Endothelial cell of umbilical vein (primary cell): ENCODE data around the gene JAM2.

Experiments
- EZH2 ChIP-seq: IDR thresholded peaks from 2 replicates; pipeline ENCODE4 v1.6.1; 2012; ENCODE audit warnings: borderline replicate concordance, low read depth, mild to moderate bottlenecking, moderate library complexity, low read length, inconsistent platforms; ENCODE audit not compliant: severe bottlenecking
- POLR2A ChIP-seq: IDR thresholded peaks from 2 replicates; pipeline ENCODE4 v1.6.1; 2012; ENCODE audit warnings: low read depth, mild to moderate bottlenecking, control low read depth, low read length
- POLR2AphosphoS5 ChIP-seq: IDR thresholded peaks from 2 replicates; pipeline ENCODE4 v1.6.1; 2012; ENCODE audit warnings: low read depth, mild to moderate bottlenecking, control low read depth, low read length, moderate library complexity; ENCODE audit not compliant: insufficient read depth
- TF ChIP-seq, protein P1 (sequence below), 2 donors: IDR thresholded peaks; 1 replicate in 1 of 2; 2 replicates in 1 of 2; pipeline ENCODE4 v1.5.1; 2011; ENCODE audit warnings: low read length in 2 of 2, mild to moderate bottlenecking in 2 of 2, moderate library complexity in 2 of 2, control low read depth in 1 of 2, inconsistent platforms in 1 of 2, low read depth in 1 of 2; ENCODE audit not compliant: insufficient read depth in 1 of 2; ENCODE audit errors: extremely low read depth in 1 of 2
- TF ChIP-seq, protein P2 (sequence below): IDR thresholded peaks from 2 replicates; pipeline ENCODE4 v1.6.1; 2011; ENCODE audit not compliant: insufficient read depth, insufficient read length

DNA sequence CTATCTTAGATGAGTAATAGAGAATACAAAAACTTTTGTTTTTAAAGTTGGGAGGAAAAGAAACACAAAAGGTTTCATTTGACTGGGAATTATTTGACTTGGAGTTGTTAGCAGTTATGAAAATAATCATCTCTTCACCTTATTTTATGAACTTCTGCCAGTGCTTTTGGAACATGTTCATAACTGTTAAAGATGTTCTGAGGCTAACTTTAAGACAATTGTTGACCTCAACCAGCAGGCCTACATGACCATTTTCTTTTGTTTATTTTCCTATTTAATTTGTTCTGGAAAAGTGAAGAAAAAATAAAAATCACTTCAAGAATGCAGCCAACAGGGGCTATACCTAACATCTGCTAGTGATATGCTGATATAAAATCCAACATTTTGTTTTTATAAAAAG lies 37.4 kb downstream of the JAM2 start:
- TF ChIP-seq, protein P1, sequence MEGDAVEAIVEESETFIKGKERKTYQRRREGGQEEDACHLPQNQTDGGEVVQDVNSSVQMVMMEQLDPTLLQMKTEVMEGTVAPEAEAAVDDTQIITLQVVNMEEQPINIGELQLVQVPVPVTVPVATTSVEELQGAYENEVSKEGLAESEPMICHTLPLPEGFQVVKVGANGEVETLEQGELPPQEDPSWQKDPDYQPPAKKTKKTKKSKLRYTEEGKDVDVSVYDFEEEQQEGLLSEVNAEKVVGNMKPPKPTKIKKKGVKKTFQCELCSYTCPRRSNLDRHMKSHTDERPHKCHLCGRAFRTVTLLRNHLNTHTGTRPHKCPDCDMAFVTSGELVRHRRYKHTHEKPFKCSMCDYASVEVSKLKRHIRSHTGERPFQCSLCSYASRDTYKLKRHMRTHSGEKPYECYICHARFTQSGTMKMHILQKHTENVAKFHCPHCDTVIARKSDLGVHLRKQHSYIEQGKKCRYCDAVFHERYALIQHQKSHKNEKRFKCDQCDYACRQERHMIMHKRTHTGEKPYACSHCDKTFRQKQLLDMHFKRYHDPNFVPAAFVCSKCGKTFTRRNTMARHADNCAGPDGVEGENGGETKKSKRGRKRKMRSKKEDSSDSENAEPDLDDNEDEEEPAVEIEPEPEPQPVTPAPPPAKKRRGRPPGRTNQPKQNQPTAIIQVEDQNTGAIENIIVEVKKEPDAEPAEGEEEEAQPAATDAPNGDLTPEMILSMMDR (IDR thresholded peaks at IDR 0.05; ENCODE audit: extremely low read depth in 1 of 2, insufficient read depth in 1 of 2, low read depth in 1 of 2, low read length in 2 of 2): no peak
- TF ChIP-seq, protein P2, sequence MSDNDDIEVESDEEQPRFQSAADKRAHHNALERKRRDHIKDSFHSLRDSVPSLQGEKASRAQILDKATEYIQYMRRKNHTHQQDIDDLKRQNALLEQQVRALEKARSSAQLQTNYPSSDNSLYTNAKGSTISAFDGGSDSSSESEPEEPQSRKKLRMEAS: no peak
- TF ChIP-seq POLR2A (no peak), POLR2AphosphoS5 (no peak), EZH2 (no peak)
